DOHH2 (cell line): ENCODE measurements around the gene MAT2B.

Experiments used
- CTCF ChIP-seq: fragments of 200-600 bp; sonication (generic); IDR thresholded peaks from one replicate; pipeline ENCODE4 v1.5.1; 2014; ENCODE audit warnings: antibody characterized with exemption, mild to moderate bottlenecking, low read depth, low read length; ENCODE audit not compliant: poor library complexity, severe bottlenecking
- EZH2phosphoT487 ChIP-seq: fragments of 200-600 bp; sonication (generic); IDR thresholded peaks from 2 replicates; pipeline ENCODE4 v1.6.1; 2017; ENCODE audit warnings: borderline replicate concordance, mild to moderate bottlenecking, antibody characterized with exemption, low read length, moderate library complexity, mixed read lengths

- no peak for TF ChIP-seq CTCF
- TF ChIP-seq EZH2phosphoT487, result no peak
Observed at GRCh38 chr5:163551156-163551555, 45.7 kb downstream of the MAT2B start.
